Measurements from ENCODE around the gene SETX. TPM values are rescaled to one million over a fixed set of nuclear protein-coding genes. Genes with fewer than 3 reads are reported as not detected.

Gene SETX
- total RNA-seq, 1 donor from 2014 or later, result 49.7 TPM

- Mint-ChIP-seq H3K36me3 (peaks cover 34% of the 10 kb centered on the region), H3K9me3 (no peaks in the 10 kb centered on the region), H3K4me1 (no peaks in the 10 kb centered on the region), H3K4me3 (no peak overlapping the region), H3K27me3 (ENCODE audit: insufficient read depth, low read depth) (no peaks in the 10 kb centered on the region), H3K27ac (no peak overlapping the region)
- Histone ChIP-seq H3K79me2 (ENCODE audit: low read depth) (no peaks in the 10 kb centered on the region), H3K4me1 (no peaks in the 10 kb centered on the region), H3K4me3 (no peak overlapping the region), H3K9ac (no peak overlapping the region), H3K9me3 (ENCODE audit: low read depth) (no peaks in the 10 kb centered on the region), H3K4me2 (no peak overlapping the region), H3K27me3 (no peaks in the 10 kb centered on the region), H3F3A (ENCODE audit: low read depth) (no peaks in the 10 kb centered on the region), H4K20me1 (ENCODE audit: low read depth) (no peaks in the 10 kb centered on the region), H3K36me3 (peaks cover 7% of the 10 kb centered on the region), H2AFZ (replicated peaks) (no peak overlapping the region), H3K27ac (no peak overlapping the region)
- no peak for DNase-seq (ENCODE audit: low spot score)
- no peak for TF ChIP-seq EZH2phosphoT487 (IDR thresholded peaks at IDR 0.05)
- no peak for TF ChIP-seq EZH2 (IDR thresholded peaks at IDR 0.05)
- TF ChIP-seq, protein P1, sequence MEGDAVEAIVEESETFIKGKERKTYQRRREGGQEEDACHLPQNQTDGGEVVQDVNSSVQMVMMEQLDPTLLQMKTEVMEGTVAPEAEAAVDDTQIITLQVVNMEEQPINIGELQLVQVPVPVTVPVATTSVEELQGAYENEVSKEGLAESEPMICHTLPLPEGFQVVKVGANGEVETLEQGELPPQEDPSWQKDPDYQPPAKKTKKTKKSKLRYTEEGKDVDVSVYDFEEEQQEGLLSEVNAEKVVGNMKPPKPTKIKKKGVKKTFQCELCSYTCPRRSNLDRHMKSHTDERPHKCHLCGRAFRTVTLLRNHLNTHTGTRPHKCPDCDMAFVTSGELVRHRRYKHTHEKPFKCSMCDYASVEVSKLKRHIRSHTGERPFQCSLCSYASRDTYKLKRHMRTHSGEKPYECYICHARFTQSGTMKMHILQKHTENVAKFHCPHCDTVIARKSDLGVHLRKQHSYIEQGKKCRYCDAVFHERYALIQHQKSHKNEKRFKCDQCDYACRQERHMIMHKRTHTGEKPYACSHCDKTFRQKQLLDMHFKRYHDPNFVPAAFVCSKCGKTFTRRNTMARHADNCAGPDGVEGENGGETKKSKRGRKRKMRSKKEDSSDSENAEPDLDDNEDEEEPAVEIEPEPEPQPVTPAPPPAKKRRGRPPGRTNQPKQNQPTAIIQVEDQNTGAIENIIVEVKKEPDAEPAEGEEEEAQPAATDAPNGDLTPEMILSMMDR (IDR thresholded peaks at IDR 0.05), result no peak
These were observed 55.6 kb downstream of the SETX start for GRCh38 chr9:132299221-132299620.

- Histone ChIP-seq H2AFZ (replicated peaks) (no peak overlapping the region), H3F3A (ENCODE audit: low read depth) (no peaks in the 10 kb centered on the region), H4K20me1 (ENCODE audit: low read depth) (no peaks in the 10 kb centered on the region), H3K4me2 (no peak overlapping the region), H3K4me1 (no peaks in the 10 kb centered on the region), H3K9me3 (ENCODE audit: low read depth) (no peaks in the 10 kb centered on the region), H3K79me2 (ENCODE audit: low read depth) (no peaks in the 10 kb centered on the region), H3K27ac (no peak overlapping the region), H3K4me3 (no peak overlapping the region), H3K9ac (no peak overlapping the region), H3K36me3 (peaks cover 3% of the 10 kb centered on the region), H3K27me3 (no peaks in the 10 kb centered on the region)
- Mint-ChIP-seq H3K4me1 (no peaks in the 10 kb centered on the region), H3K36me3 (peaks cover 31% of the 10 kb centered on the region), H3K4me3 (no peak overlapping the region), H3K27ac (no peak overlapping the region), H3K9me3 (no peaks in the 10 kb centered on the region), H3K27me3 (ENCODE audit: insufficient read depth, low read depth) (no peaks in the 10 kb centered on the region)
- no peak for DNase-seq (ENCODE audit: low spot score)
- TF ChIP-seq EZH2phosphoT487 (IDR thresholded peaks at IDR 0.05) (no peak), EZH2 (IDR thresholded peaks at IDR 0.05) (no peak)
- TF ChIP-seq, protein P1 (IDR thresholded peaks at IDR 0.05), result no peak
These were observed 59.6 kb downstream of the SETX start for GRCh38 chr9:132295181-132295580.

- H3K4me1 ChIP-seq, result no peaks in the 10 kb centered on the region
- Mint-ChIP-seq H3K4me1 (no peaks in the 10 kb centered on the region), H3K9me3 (no peaks in the 10 kb centered on the region), H3K36me3 (peaks cover 23% of the 10 kb centered on the region), H3K4me3 (no peak overlapping the region), H3K27ac (no peak overlapping the region), H3K27me3 (ENCODE audit: insufficient read depth, low read depth) (no peaks in the 10 kb centered on the region)
- no peak overlapping the region for H2AFZ ChIP-seq (replicated peaks)
- H3K27me3 ChIP-seq, result no peaks in the 10 kb centered on the region
- H3K4me2 ChIP-seq, result no peak overlapping the region
- no peaks in the 10 kb centered on the region for H3K9me3 ChIP-seq (ENCODE audit: low read depth)
- no peak overlapping the region for H3K9ac ChIP-seq
- TF ChIP-seq EZH2phosphoT487 (IDR thresholded peaks at IDR 0.05), result no peak
- H4K20me1 ChIP-seq (ENCODE audit: low read depth), result no peaks in the 10 kb centered on the region
- no peak for DNase-seq (ENCODE audit: low spot score)
- no peak overlapping the region for H3K27ac ChIP-seq
- H3K4me3 ChIP-seq, result no peak overlapping the region
- no peaks in the 10 kb centered on the region for H3F3A ChIP-seq (ENCODE audit: low read depth)
- H3K36me3 ChIP-seq, result no peaks in the 10 kb centered on the region
- no peaks in the 10 kb centered on the region for H3K79me2 ChIP-seq (ENCODE audit: low read depth)
These were observed 61.6 kb downstream of the SETX start for GRCh38 chr9:132293145-132293721.

- H3K4me3 ChIP-seq, result no peak overlapping the region
- H3K9me3 Mint-ChIP-seq, result no peaks in the 10 kb centered on the region
- H3F3A ChIP-seq (ENCODE audit: low read depth), result no peaks in the 10 kb centered on the region
- no peaks in the 10 kb centered on the region for H3K9me3 ChIP-seq (ENCODE audit: low read depth)
- no peaks in the 10 kb centered on the region for H4K20me1 ChIP-seq (ENCODE audit: low read depth)
- no peak overlapping the region for H2AFZ ChIP-seq (replicated peaks)
- no peaks in the 10 kb centered on the region for H3K27me3 Mint-ChIP-seq (ENCODE audit: insufficient read depth, low read depth)
- TF ChIP-seq EZH2 (IDR thresholded peaks at IDR 0.05) (no peak), EZH2phosphoT487 (IDR thresholded peaks at IDR 0.05) (no peak)
- TF ChIP-seq, protein P1 (IDR thresholded peaks at IDR 0.05), result no peak
- H3K4me3 Mint-ChIP-seq, result no peak overlapping the region
- H3K4me2 ChIP-seq, result no peak overlapping the region
- H3K36me3 ChIP-seq, result no peaks in the 10 kb centered on the region
- no peak overlapping the region for H3K9ac ChIP-seq
- no peak overlapping the region for H3K27ac ChIP-seq
- H3K4me1 Mint-ChIP-seq, result no peaks in the 10 kb centered on the region
- no peak overlapping the region for H3K27ac Mint-ChIP-seq
- H3K79me2 ChIP-seq (ENCODE audit: low read depth), result no peaks in the 10 kb centered on the region
- no peaks in the 10 kb centered on the region for H3K4me1 ChIP-seq
- no peak for DNase-seq (ENCODE audit: low spot score)
- no peaks in the 10 kb centered on the region for H3K27me3 ChIP-seq
- H3K36me3 Mint-ChIP-seq, result peaks cover 17% of the 10 kb centered on the region
These were observed 65.8 kb downstream of the SETX start for GRCh38 chr9:132288966-132289365.
